ENCODE measurements around the gene TSPAN5.

Gene TSPAN5

DNA sequence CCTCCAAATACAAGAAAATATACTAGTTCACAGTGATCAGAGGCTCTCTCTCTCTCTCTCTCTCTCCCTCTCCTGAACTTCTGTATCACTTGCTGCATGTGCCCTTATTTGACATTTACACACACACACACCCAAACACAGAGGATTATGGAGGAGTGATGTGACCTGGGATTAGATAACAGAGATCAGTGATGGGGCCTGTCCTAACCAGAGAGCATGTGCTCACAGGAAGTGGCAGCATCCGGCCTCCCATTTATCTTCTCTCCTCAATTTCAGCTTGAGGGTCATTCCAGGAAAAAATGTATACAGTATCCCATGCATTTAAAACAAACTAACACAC lies 143.0 kb downstream of the TSPAN5 start:
- no peak for TF ChIP-seq Cebpa-rat (IDR thresholded peaks at IDR 0.05)
- peaks cover 0 to 19% (median 0%) of the 10 kb centered on the region in 10 experiments; a peak in 5 of 20 replicates for H3K4me1 ChIP-seq

DNA sequence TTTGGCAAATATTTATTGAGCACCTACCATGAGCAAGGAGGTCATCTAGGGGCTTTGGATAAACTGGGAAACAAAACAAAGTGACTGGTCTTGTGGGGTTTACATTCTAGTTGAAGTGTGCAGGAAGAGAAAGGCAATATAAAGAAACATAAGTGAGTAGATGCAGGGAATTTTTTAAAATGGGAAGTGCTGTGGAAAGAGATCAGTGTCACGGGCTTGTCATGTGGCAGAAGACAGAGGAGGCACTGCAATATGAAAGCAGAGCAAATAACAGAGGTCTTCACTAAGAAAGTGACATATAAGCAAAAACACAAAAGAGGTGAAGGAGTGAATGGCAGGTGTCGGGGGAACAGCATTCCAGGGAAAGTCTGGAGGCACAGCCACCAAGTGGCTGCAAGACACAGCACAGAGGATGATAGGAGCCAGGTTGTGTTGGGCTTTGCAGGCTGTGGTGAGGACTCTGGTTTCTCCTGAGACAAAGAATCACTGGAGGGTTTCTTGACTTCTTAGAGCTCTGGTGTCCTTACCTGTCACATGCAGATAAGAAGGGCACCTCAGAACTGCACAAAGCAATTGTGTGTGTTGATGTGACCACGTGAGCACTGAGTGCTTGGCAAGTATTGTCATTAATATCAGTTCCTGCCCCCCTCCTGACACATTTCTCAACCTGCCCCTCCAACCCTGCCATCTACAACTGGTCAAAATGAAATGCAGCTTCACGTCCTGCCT lies 143.5 kb downstream of the TSPAN5 start:
- Histone ChIP-seq H3K27ac (peak overlapping the region in 1 of 11 experiments; percentile 15; a peak in 1 of 22 replicates), H3K4me1 (peaks cover 0 to 19% (median 0%) of the 10 kb centered on the region in 10 experiments; a peak in 5 of 20 replicates), H3K27me3 (no peaks in the 10 kb centered on the region), H3K4me2 (peak overlapping the region in 2 of 11 experiments; percentile 50 to 66; a peak in 4 of 22 replicates), H3K9me3 (replicated peaks in 1 of 11) (peaks cover 0 to 11% (median 0%) of the 10 kb centered on the region in 11 experiments; a peak in 3 of 22 replicates), H4K20me1 (no peaks in the 10 kb centered on the region), H3K4me3 (no peak overlapping the region), H3K36me3 (no peaks in the 10 kb centered on the region), H3K9ac (no peak overlapping the region)
- TF ChIP-seq Cebpa-rat (IDR thresholded peaks at IDR 0.05), result no peak

More for the DNA sequence above, 143.0 kb downstream of the TSPAN5 start:
- H3K27me3 ChIP-seq, result no peaks in the 10 kb centered on the region
- no peaks in the 10 kb centered on the region for H4K20me1 ChIP-seq
- H3K4me3 ChIP-seq, result no peak overlapping the region
- H3K9me3 ChIP-seq (replicated peaks in 1 of 11), result peaks cover 0 to 11% (median 0%) of the 10 kb centered on the region in 11 experiments; a peak in 3 of 22 replicates
- H3K36me3 ChIP-seq, result no peaks in the 10 kb centered on the region
- peak overlapping the region in 2 of 11 experiments; percentile 50 to 66; a peak in 2 of 22 replicates for H3K4me2 ChIP-seq
- peak overlapping the region in 1 of 11 experiments; percentile 15; a peak in 1 of 22 replicates for H3K27ac ChIP-seq
- no peak overlapping the region for H3K9ac ChIP-seq

DNA sequence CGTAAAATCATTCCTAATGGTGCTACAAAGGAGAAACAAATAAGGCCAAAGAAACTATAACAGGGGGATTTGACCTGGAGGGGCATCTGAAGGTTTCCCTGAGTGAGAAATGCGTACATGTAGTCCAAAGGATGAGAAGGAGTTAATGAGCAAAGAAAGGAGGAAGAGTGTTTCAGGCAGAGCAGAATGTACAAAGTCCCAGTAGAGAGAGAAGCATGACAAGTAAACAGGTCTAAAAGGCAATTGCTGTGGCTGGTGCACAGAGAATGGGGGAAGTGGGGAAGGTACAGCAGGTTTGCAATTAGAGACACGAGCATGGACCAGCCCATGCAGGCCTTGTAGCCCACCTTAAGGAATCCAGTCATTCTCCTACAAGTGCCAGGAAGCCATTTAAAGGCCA lies 145.5 kb downstream of the TSPAN5 start:
- H3K4me1 ChIP-seq, result peaks cover 0 to 19% (median 0%) of the 10 kb centered on the region in 10 experiments; a peak in 5 of 20 replicates
- H3K9ac ChIP-seq, result no peak overlapping the region
- H4K20me1 ChIP-seq, result no peaks in the 10 kb centered on the region
- no peak overlapping the region for H3K4me2 ChIP-seq
- no peaks in the 10 kb centered on the region for H3K36me3 ChIP-seq
- no peak for TF ChIP-seq Cebpa-rat (IDR thresholded peaks at IDR 0.05)
- no peak overlapping the region for H3K27ac ChIP-seq
- H3K27me3 ChIP-seq, result no peaks in the 10 kb centered on the region
- peaks cover 0 to 11% (median 0%) of the 10 kb centered on the region in 11 experiments; a peak in 3 of 22 replicates for H3K9me3 ChIP-seq (replicated peaks in 1 of 11)
- H3K4me3 ChIP-seq, result no peak overlapping the region

DNA sequence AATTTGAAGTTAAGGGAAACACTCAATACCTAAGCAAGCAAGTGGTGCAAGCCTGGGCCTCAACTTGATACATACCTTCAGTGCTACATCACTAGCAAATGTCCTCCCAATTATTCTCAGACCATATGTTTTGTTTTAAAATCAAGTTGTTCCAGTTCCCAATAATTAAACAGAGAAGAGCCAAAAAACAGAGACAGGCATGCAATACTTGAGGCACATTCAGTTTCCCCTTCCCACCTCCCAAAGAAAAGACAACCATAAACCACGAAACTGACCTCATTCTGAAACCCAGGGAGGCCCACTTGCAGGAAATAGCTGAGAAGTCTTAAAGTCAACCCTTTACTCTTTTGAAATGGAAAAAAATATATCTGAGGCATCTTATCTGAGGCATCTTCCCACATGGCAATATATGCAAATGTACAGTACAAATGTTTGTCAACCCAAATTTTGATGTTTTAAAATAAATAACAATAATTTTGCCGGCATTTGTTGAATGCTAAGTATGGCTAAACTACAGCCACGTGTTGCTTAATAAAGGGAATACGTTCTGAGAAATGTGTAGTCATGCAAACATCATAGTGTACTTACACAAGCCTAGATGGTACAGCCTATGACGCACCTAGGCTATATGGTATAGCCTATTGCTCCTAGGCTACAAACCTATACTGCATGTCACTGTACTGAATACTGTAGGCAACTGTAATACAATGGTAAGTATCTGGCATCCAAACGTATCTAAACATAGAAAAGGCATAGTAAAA lies 147.5 kb downstream of the TSPAN5 start:
- Histone ChIP-seq H3K9ac (no peak overlapping the region), H3K27ac (no peak overlapping the region), H3K4me1 (peaks cover 0 to 17% (median 0%) of the 10 kb centered on the region in 10 experiments; a peak in 5 of 20 replicates), H3K36me3 (no peaks in the 10 kb centered on the region), H3K27me3 (no peaks in the 10 kb centered on the region), H3K9me3 (replicated peaks in 1 of 11) (no peaks in the 10 kb centered on the region), H4K20me1 (no peaks in the 10 kb centered on the region), H3K4me2 (peak overlapping the region in 1 of 11 experiments; percentile 10; a peak in 1 of 22 replicates), H3K4me3 (no peak overlapping the region)
- TF ChIP-seq Cebpa-rat (IDR thresholded peaks at IDR 0.05), result no peak

DNA sequence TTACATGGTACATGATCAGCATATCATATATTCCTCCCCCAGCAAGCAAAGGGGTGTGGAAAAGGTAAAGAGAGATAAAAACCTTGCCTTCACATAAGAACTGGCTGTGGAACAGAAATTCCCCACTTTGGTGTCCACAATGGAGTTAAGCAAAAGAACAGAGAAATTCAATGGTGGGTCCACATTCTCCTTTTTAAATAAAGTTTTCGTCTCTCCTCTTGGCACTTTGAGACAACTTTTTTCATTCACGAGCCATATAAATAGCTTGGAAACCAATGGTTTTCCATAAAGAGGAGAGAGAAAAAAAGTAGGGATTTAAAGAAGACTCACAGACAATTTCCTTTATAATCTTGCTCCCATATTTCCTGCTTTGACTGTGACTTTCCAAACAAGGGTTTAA lies 148.1 kb downstream of the TSPAN5 start:
- H4K20me1 ChIP-seq, result no peaks in the 10 kb centered on the region
- H3K27ac ChIP-seq, result no peak overlapping the region
- no peaks in the 10 kb centered on the region for H3K9me3 ChIP-seq (replicated peaks in 1 of 11)
- H3K9ac ChIP-seq, result no peak overlapping the region
- H3K4me1 ChIP-seq, result peaks cover 0 to 11% (median 0%) of the 10 kb centered on the region in 10 experiments; a peak in 4 of 20 replicates
- H3K36me3 ChIP-seq, result no peaks in the 10 kb centered on the region
- H3K4me2 ChIP-seq, result no peak overlapping the region; a peak in 1 of 22 replicates
- H3K27me3 ChIP-seq, result no peaks in the 10 kb centered on the region
- no peak overlapping the region for H3K4me3 ChIP-seq
- no peak for TF ChIP-seq Cebpa-rat (IDR thresholded peaks at IDR 0.05)

DNA sequence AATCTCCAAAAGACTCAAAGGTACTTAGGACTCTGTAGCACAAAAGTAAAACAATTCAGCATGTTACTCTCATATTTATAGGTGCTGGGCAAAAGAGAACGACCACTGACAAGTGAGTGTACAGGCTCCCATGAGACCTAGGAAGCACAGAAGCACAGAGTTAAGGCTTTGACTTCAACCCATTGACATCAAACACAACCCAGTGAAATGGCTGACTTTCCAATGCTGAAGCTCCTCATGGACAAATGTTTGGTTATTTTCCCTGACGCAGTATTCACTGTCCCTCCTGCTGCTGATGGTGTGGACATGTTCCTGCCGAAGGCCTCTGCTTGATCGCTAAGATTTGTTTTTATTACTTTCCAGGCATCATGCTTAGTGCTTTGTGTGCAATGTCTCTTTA lies 148.7 kb downstream of the TSPAN5 start:
- Histone ChIP-seq H3K9ac (no peak overlapping the region), H3K36me3 (no peaks in the 10 kb centered on the region), H3K9me3 (replicated peaks in 1 of 11) (no peaks in the 10 kb centered on the region), H3K4me1 (peaks cover 0 to 5% (median 0%) of the 10 kb centered on the region in 10 experiments; a peak in 4 of 20 replicates), H3K27ac (no peak overlapping the region), H3K4me3 (no peak overlapping the region), H3K27me3 (no peaks in the 10 kb centered on the region), H3K4me2 (no peak overlapping the region), H4K20me1 (no peaks in the 10 kb centered on the region)
- TF ChIP-seq Cebpa-rat (IDR thresholded peaks at IDR 0.05), result no peak

DNA sequence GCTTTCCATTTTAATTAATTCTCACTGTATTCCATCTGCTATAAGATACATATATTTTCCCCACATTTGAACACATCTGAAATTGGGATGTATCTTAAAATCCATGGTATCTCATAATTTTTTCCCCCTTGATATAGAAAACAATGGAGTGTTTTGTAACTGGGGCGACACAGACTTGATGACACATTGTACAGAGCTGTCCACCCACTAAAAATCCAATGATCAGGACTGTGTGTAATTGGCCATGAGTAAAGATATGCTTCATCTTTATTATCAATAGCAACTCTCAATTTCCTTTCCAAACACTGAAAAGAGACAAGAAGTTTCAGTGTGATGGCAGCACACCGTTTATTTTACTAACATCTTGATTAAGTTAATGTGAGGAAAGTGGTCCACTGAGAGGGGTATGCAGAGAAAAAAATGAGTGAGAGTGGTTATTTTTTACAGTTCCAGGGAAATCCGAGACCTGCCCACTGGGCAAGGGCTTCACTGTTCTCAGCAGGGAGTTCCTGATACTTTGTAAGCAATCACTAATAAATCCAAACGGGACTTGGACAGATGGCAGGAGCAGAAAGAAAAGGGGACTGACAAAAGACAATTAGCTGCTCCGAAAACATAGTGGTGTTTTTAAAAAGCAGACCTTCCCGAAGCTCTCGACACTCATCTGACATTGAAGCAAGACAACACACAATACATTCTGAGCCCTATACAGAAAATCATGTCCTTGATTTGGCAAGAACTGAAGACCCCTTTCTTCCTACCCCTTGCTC lies 149.4 kb downstream of the TSPAN5 start:
- Histone ChIP-seq H3K9ac (no peak overlapping the region), H3K36me3 (no peaks in the 10 kb centered on the region), H3K4me2 (no peak overlapping the region), H3K27ac (no peak overlapping the region), H4K20me1 (no peaks in the 10 kb centered on the region), H3K27me3 (no peaks in the 10 kb centered on the region), H3K4me1 (no peaks in the 10 kb centered on the region), H3K4me3 (no peak overlapping the region), H3K9me3 (replicated peaks in 1 of 11) (no peaks in the 10 kb centered on the region)
- no peak for TF ChIP-seq Cebpa-rat (IDR thresholded peaks at IDR 0.05)

DNA sequence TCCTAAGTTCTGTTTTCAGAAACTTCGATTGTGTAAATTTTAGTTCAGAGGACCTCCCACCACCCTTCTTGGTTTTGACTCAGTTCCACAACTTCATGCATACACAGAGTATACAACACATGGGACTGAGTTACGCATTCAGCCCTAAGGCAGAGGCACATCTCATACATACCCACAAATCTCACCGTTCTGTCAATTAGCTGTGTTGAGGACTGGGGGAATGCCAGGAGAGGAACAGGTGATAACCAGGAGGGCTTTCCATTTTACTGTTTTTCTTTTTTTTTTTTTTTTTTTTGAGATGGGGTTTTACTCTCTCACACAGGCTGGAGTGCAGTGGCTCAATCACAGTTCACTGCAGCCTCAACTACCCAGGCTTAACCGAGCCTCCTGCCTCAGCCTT lies 150.2 kb downstream of the TSPAN5 start:
- H3K27ac ChIP-seq, result no peak overlapping the region
- H3K36me3 ChIP-seq, result no peaks in the 10 kb centered on the region
- H3K27me3 ChIP-seq, result no peaks in the 10 kb centered on the region
- no peaks in the 10 kb centered on the region for H3K9me3 ChIP-seq (replicated peaks in 1 of 11)
- no peak overlapping the region for H3K4me3 ChIP-seq
- H3K4me1 ChIP-seq, result no peaks in the 10 kb centered on the region
- no peak overlapping the region for H3K4me2 ChIP-seq
- no peak for TF ChIP-seq Cebpa-rat (IDR thresholded peaks at IDR 0.05)
- no peaks in the 10 kb centered on the region for H4K20me1 ChIP-seq
- H3K9ac ChIP-seq, result no peak overlapping the region

DNA sequence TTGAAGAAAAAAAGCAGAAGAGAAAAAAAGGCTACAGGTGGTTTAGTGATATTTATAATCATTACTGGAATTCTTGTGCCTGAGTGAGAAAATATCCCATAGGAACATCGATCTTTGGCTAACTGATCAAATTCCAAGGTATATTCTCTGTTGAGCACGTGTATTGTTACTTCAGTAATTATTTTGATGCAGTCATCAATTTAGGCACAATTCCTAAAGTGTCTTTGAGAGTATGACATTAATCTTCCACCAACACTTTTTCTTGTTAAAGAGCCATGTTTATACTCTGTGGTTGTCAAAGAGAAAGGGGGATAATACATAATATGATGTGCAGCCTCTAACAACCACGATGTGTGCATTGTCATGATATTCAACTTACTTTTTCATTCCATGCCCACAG lies 151.1 kb downstream of the TSPAN5 start:
- no peak overlapping the region for H3K4me2 ChIP-seq
- no peak overlapping the region for H3K4me3 ChIP-seq
- H3K9me3 ChIP-seq (replicated peaks in 1 of 11), result no peaks in the 10 kb centered on the region
- no peaks in the 10 kb centered on the region for H4K20me1 ChIP-seq
- H3K36me3 ChIP-seq, result no peaks in the 10 kb centered on the region
- no peak for TF ChIP-seq Cebpa-rat (IDR thresholded peaks at IDR 0.05)
- no peaks in the 10 kb centered on the region for H3K4me1 ChIP-seq
- no peak overlapping the region for H3K9ac ChIP-seq
- H3K27ac ChIP-seq, result no peak overlapping the region
- H3K27me3 ChIP-seq, result no peaks in the 10 kb centered on the region

Measured in BLaER1 treated with 17β-estradiol and CSF1 and Interleukin-3, amounts not matched to agents 10 nM and 100 nM (cell line).